Spinal cord (tissue), 10 donors: ENCODE data around the gene CTBP2. TPM values are rescaled to one million over a fixed set of nuclear protein-coding genes. Genes with fewer than 3 reads are reported as not detected.

Experiments used
- DNase-seq, 6 donors: peaks; one replicate each; pipeline versions ENCODE4 v3.0.0 to v3.0.0-alpha.2; 2013 to 2015; ENCODE audit warnings: low spot score in 6 of 6, low read depth in 4 of 6
- H3K27ac ChIP-seq: one replicate; pipeline ENCODE4 v1.5.1; 2013; ENCODE audit warnings: low read depth, low read length, control low read depth
- H3K27me3 ChIP-seq: one replicate; pipeline ENCODE4 v1.6.1; 2013; ENCODE audit warnings: low read length; ENCODE audit not compliant: control insufficient read depth, insufficient read depth
- H3K36me3 ChIP-seq: one replicate; pipeline ENCODE4 v1.6.1; 2013; ENCODE audit warnings: low read length; ENCODE audit not compliant: control insufficient read depth, insufficient read depth
- H3K4me1 ChIP-seq: one replicate; pipeline ENCODE4 v1.6.1; 2013; ENCODE audit warnings: low read length; ENCODE audit not compliant: control insufficient read depth, insufficient read depth
- H3K4me3 ChIP-seq: one replicate; pipeline ENCODE4 v1.5.1; 2013; ENCODE audit warnings: low read depth, low read length, control low read depth
- H3K9me3 ChIP-seq: one replicate; pipeline ENCODE4 v1.6.1; 2013; ENCODE audit warnings: low read length; ENCODE audit not compliant: control insufficient read depth, insufficient read depth
- WGBS: methylation state at CpG from one replicate; pipeline ENCODE4 v1.1.5; 2013; ENCODE audit warnings: missing lambda C conversion rate; ENCODE audit not compliant: insufficient coverage; 5-methylcytosine and 5-hydroxymethylcytosine counted together
- polyA plus RNA-seq, 2 donors: library from polyadenylated mRNA; unstranded; fragments of 120-200 nt; gene quantifications; one replicate each; pipeline ENCODE4 v1.2.1, GENCODE V29; 2013; ENCODE audit not compliant: insufficient read length in 2 of 2
- total RNA-seq, 2 donors: library from RNA; depleted of rRNA in 1 of 2; stranded (reverse); fragments of 120-200 nt in 1 of 2; fragments of >200 nt in 1 of 2; gene quantifications; one replicate each; pipeline versions ENCODE4 v1.2.3 to v1.2.4, GENCODE V29; 2013 to 2014
- donor health status: healthy.

CTBP2 gene
- total and polyA plus RNA-seq, 4 donors = 44.2 to 96.2 (median 83.9) TPM

DNA sequence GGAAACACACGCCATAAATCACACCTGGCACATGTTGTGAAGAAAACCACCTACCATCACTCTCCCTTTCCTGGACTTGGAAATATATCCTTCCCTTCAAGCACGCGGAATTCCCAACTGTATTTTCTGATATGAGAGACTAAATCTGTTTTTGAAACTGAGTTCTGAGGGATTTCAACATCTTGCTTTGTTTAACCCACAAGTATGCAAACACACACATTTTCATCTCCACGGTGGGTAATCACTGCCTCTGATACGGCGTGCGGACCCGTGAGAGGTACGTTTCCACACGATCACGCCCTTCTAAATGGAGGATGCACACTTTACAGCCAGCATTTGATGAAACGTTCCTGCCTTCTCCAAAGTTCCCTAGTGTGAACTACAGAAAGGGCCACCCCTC lies 135.0 kb downstream of the CTBP2 start:
- Histone ChIP-seq H3K36me3 (peaks cover 40% of the 10 kb centered on the region), H3K4me1 (peaks cover 66% of the 10 kb centered on the region), H3K27me3 (no peaks in the 10 kb centered on the region), H3K9me3 (no peaks in the 10 kb centered on the region), H3K4me3 (no peak overlapping the region), H3K27ac (no peak overlapping the region)
- WGBS = 35% methylated on average over 9 of the region's 12 CpGs
- peak in 1 of 6 donors; percentile 43 for DNase-seq

- Histone ChIP-seq H3K9me3 (no peaks in the 10 kb centered on the region), H3K4me3 (no peak overlapping the region), H3K4me1 (peaks cover 64% of the 10 kb centered on the region), H3K27me3 (no peaks in the 10 kb centered on the region), H3K36me3 (peaks cover 42% of the 10 kb centered on the region), H3K27ac (peak overlapping the region; percentile 57)
- peak in 1 of 6 donors; percentile 77 for DNase-seq
- WGBS = 54% methylated on average over 6 of the region's 16 CpGs
These were observed 135.7 kb downstream of the CTBP2 start for GRCh38 chr10:125024497-125025234.

- Histone ChIP-seq H3K36me3 (peaks cover 42% of the 10 kb centered on the region), H3K27ac (peak overlapping the region; percentile 57), H3K4me3 (no peak overlapping the region), H3K27me3 (no peaks in the 10 kb centered on the region), H3K9me3 (no peaks in the 10 kb centered on the region), H3K4me1 (peaks cover 64% of the 10 kb centered on the region)
- WGBS = 28% methylated on average over 16 of the region's 26 CpGs
- peak in 2 of 6 donors; percentile 63 to 84 for DNase-seq
These were observed 136.4 kb downstream of the CTBP2 start for GRCh38 chr10:125023862-125024496.

- no peaks in the 10 kb centered on the region for H3K9me3 ChIP-seq
- H3K36me3 ChIP-seq = peaks cover 42% of the 10 kb centered on the region
- H3K4me3 ChIP-seq = no peak overlapping the region
- H3K27ac ChIP-seq = peak overlapping the region; percentile 57
- WGBS = 59% methylated on average over 21 of the region's 21 CpGs
- peak in 1 of 6 donors; percentile 71 for DNase-seq
- no peaks in the 10 kb centered on the region for H3K27me3 ChIP-seq
- peaks cover 67% of the 10 kb centered on the region for H3K4me1 ChIP-seq
These were observed 137.1 kb downstream of the CTBP2 start for GRCh38 chr10:125023255-125023654.

DNA sequence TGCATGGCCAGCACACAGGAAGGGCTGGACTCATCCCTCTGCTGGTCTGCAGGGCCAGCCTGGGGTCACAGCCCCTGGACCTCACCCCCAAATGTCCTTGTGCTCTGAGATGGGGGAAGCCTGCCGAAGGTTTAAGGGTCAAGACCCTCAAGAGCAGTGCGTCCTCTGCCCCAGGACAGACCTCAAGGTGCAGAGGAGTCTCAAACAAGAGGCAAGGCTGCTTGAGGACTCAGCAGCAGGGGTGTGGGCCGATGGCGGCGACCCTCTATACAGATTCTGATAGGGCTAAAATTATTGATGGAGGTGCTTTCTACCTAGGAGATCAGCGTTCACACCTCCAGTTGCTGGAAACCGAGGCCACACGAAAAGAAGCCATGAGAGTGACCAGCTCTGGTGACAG lies 137.7 kb downstream of the CTBP2 start:
- no peaks in the 10 kb centered on the region for H3K27me3 ChIP-seq
- H3K4me1 ChIP-seq = peaks cover 67% of the 10 kb centered on the region
- WGBS = 92% methylated on average over 8 of the region's 8 CpGs
- no peak overlapping the region for H3K4me3 ChIP-seq
- H3K9me3 ChIP-seq = no peaks in the 10 kb centered on the region
- no peak for DNase-seq
- H3K36me3 ChIP-seq = peaks cover 42% of the 10 kb centered on the region
- H3K27ac ChIP-seq = peak overlapping the region; percentile 57

DNA sequence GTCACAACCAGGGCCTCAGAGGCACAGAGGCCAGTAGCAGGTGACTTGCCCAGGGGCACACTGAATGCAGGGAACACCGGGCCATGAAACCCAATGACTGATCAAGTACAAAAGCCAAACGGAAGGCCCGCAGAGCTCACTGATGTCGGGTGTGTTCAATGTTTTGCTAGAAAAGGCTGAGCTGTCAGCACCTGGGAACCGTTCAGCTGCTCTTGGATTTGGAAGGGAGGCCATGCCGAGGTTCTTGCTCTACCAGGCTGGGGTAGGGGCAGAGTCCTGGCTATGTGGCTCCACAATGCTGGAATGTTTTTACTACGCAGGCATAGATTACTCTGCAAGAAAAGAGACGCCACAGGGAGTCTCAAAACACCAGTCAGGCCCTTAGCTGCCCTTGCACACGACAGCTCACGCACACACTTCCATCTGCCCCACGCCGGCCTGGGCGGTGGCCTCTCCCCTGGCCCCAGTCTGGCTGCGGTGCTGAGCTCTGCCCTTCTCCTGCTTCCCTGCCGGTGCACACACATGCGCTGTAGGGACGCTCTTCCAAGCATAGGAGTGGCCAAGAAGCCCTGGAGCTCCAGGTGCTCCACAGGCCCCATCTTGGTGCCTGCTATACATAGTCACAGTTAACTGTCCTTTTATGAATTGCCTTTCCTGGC lies 138.5 kb downstream of the CTBP2 start:
- H3K27ac ChIP-seq = no peak overlapping the region
- peaks cover 35% of the 10 kb centered on the region for H3K36me3 ChIP-seq
- H3K4me3 ChIP-seq = no peak overlapping the region
- DNase-seq = no peak
- WGBS = 77% methylated on average over 17 of the region's 17 CpGs
- no peaks in the 10 kb centered on the region for H3K27me3 ChIP-seq
- no peaks in the 10 kb centered on the region for H3K9me3 ChIP-seq
- peaks cover 67% of the 10 kb centered on the region for H3K4me1 ChIP-seq

GRCh38 chr10:125020871-125021270 lies 139.5 kb downstream of the CTBP2 start:
- Histone ChIP-seq H3K36me3 (peaks cover 33% of the 10 kb centered on the region), H3K9me3 (no peaks in the 10 kb centered on the region), H3K4me3 (no peak overlapping the region), H3K27ac (no peak overlapping the region), H3K27me3 (no peaks in the 10 kb centered on the region), H3K4me1 (peaks cover 69% of the 10 kb centered on the region)
- whole genome bisulfite sequencing = 96% methylated on average over 3 of the region's 9 CpGs
- DNase-seq = no peak

- no peak for DNase-seq
- H3K36me3 ChIP-seq = peaks cover 36% of the 10 kb centered on the region
- no peak overlapping the region for H3K4me3 ChIP-seq
- no peaks in the 10 kb centered on the region for H3K27me3 ChIP-seq
- no peaks in the 10 kb centered on the region for H3K9me3 ChIP-seq
- peaks cover 73% of the 10 kb centered on the region for H3K4me1 ChIP-seq
- 94% methylated on average over 14 of the region's 17 CpGs for WGBS
- no peak overlapping the region for H3K27ac ChIP-seq
These were observed 140.0 kb downstream of the CTBP2 start for GRCh38 chr10:125020386-125020785.

- H3K9me3 ChIP-seq = no peaks in the 10 kb centered on the region
- H3K27ac ChIP-seq = no peak overlapping the region
- no peak for DNase-seq
- no peak overlapping the region for H3K4me3 ChIP-seq
- H3K4me1 ChIP-seq = peaks cover 77% of the 10 kb centered on the region
- WGBS = 96% methylated on average over 7 of the region's 9 CpGs
- peaks cover 44% of the 10 kb centered on the region for H3K36me3 ChIP-seq
- H3K27me3 ChIP-seq = no peaks in the 10 kb centered on the region
These were observed 141.7 kb downstream of the CTBP2 start for GRCh38 chr10:125018576-125019143.
